ENCODE measurements around the gene MED12L.
A peak's percentile ranks its signal among the peaks of the same experiment; 100 is the strongest.

The MED12L gene

DNA sequence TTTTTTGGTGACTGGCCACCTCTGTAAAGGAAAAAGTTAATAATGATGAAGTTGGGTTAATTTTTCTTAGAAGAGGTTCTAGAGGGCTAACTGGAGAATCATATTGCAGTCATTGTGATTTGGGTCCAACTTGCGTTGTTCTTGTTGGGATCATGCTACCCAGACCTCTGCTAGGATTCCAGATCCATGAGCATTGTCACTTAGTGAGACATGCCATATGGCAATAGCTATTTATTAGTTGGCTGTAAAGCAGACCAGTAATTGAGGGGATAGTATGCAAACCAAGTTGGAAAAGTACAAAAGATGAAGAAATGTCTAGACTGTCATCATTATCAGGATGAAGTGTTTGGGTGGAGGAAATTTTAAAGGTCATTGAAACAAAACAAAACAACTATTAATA is 329.8 kb downstream of the MED12L start:
- TF ChIP-seq, protein P1, sequence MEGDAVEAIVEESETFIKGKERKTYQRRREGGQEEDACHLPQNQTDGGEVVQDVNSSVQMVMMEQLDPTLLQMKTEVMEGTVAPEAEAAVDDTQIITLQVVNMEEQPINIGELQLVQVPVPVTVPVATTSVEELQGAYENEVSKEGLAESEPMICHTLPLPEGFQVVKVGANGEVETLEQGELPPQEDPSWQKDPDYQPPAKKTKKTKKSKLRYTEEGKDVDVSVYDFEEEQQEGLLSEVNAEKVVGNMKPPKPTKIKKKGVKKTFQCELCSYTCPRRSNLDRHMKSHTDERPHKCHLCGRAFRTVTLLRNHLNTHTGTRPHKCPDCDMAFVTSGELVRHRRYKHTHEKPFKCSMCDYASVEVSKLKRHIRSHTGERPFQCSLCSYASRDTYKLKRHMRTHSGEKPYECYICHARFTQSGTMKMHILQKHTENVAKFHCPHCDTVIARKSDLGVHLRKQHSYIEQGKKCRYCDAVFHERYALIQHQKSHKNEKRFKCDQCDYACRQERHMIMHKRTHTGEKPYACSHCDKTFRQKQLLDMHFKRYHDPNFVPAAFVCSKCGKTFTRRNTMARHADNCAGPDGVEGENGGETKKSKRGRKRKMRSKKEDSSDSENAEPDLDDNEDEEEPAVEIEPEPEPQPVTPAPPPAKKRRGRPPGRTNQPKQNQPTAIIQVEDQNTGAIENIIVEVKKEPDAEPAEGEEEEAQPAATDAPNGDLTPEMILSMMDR (IDR thresholded peaks at IDR 0.05; ENCODE audit: borderline replicate concordance, insufficient read depth, low read depth, low read length), result no peak
- H3K4me3 ChIP-seq (ENCODE audit: low read depth, low read length), result no peak overlapping the region

DNA sequence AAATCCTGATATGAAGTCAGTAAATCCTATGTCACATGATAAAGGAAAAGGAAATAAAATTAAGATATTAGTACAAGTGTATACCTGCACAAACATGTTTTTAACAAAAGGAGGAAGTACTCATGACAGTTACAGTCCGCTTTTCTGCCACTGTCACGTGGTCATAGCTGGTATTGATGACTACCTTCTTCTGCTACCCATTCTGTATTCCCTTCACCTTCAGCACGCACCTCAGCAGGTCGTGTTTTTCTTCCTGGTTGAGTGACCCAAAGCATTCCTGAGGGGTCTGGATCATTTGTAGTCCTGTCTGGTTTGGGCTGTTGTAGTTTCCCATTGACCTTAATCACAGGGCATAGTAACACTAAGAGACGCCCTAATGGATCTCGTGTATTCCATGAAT is 334.3 kb downstream of the MED12L start:
- TF ChIP-seq, protein P1 (IDR thresholded peaks at IDR 0.05; ENCODE audit: borderline replicate concordance, insufficient read depth, low read depth, low read length), result no peak
- no peak overlapping the region for H3K4me3 ChIP-seq (ENCODE audit: low read depth, low read length)

DNA sequence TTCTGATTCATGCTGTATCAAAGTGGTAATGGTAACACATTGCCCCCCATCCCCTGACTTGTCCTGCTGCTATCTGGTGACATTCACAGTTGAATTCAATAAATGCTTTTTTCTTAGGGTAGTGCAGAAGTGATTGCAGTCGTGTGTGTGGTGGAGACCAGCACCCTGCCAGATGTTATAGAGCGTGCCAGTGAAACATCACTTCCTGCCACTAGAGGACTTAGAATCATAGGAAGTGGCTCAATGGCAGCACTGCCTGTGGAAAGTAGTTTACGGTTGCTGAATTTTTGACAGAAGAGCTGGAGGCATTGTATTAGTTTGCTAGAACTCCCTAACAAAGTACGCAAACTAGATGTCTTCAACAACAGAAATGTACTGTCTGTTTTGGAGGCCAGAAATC is 336.5 kb downstream of the MED12L start:
- TF ChIP-seq, protein P1 (IDR thresholded peaks at IDR 0.05; ENCODE audit: borderline replicate concordance, insufficient read depth, low read depth, low read length), result peak; percentile 28; the same call in 1 of the 2 replicates

DNA sequence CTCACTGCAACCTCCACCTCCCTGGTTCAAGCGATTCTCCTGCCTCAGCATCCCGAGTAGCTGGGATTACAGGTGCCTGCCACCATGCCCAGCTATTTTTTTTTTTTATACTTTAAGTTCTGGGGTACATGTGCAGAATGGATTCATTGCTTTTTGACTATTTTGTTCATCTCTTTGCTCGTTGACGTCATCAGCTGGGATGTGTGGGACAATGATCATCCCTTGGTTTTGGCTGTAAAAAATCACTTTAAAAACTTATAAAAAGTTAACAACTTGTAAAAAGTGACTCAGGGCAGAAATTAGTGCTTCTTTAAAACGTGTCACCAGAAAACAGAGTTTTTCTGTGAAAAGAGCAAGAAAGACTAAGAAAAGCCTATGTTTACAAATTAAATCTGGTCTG is 337.6 kb downstream of the MED12L start:
- no peak overlapping the region for H3K4me3 ChIP-seq (ENCODE audit: low read depth, low read length)
- TF ChIP-seq, protein P1 (IDR thresholded peaks at IDR 0.05; ENCODE audit: borderline replicate concordance, insufficient read depth, low read depth, low read length), result no peak

More for the DNA sequence above, 336.5 kb downstream of the MED12L start:
- no peak overlapping the region for H3K4me3 ChIP-seq (ENCODE audit: low read depth, low read length)

DNA sequence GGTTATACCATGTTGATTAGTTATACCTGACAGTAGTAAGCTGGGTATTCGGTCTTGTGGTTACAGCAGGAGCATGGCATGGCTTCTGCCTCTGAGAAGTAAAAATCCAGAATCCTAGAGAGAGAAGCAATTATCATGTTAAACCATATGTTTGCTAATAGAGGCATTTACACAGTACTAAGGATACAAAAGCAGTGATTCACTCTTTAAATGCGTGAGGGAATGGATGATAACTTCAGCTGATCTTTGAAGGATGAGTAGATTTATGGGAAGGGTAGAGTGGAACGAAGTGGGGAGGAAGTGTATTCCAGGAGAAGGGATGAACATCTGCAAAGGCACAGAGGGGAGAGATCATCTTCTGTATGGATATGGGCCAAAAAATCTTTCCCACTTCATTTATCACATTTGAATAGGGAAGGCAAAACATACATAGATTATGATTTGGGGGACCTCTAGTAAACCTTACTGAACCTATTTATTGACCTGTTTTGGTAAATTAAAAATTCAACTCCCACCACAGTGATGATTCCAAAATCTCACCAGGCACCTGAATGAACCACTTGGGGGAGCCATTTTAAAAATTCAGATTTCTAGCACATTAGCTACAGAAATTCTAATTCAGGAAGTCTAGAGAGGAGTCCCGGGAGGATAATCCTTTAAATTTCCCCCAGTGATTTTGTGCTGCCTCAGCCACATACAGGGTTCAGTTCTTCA is 340.3 kb downstream of the MED12L start:
- TF ChIP-seq, protein P1 (IDR thresholded peaks at IDR 0.05; ENCODE audit: borderline replicate concordance, insufficient read depth, low read depth, low read length), result no peak
- no peak overlapping the region for H3K4me3 ChIP-seq (ENCODE audit: low read depth, low read length)

DNA sequence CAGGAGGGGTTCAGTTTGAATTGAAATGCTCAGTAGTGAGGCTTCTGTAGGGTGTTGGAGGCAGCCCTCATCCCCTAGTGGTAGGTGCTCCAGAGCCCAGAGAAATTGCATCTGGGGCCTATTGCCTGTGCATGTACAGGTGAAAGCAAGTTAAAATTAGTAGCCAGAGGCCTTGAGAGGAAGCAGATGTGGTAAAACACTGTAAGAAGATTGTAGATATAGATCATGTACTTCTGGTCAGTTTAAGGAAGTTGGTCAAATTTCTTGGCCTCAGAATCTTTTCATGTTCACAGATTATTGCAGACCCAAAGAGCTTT is 340.8 kb downstream of the MED12L start:
- TF ChIP-seq, protein P1 (IDR thresholded peaks at IDR 0.05; ENCODE audit: borderline replicate concordance, insufficient read depth, low read depth, low read length), result peak; percentile 35; the same call in 1 of the 2 replicates
- H3K4me3 ChIP-seq (ENCODE audit: low read depth, low read length), result no peak overlapping the region

DNA sequence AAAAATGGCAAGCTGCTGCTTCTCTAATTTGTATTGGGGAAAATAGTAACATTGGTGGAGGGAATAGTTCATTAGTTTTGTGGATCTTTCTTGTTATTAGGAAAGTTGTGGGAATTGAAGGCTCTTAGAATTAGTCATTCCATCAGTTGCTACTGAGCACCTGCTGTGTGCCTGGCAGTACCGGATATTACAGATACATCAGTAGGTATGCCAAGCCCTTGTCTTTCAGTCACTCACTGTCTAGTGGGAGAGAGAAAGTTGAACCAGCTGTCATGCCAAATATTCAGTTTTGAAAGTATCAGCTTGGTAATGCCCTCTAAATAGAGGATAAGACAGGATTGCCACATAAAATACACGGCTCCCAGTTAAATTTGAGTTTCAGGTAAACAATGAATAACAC is 342.9 kb downstream of the MED12L start:
- TF ChIP-seq, protein P1 (IDR thresholded peaks at IDR 0.05; ENCODE audit: borderline replicate concordance, insufficient read depth, low read depth, low read length), result no peak
- no peak overlapping the region for H3K4me3 ChIP-seq (ENCODE audit: low read depth, low read length)
